Epithelial cell of esophagus (primary cell): Measurements from ENCODE around the gene CAMK2A.

Source experiments
- DNase-seq: peaks from one replicate; pipeline ENCODE4 v3.0.0; 2010; ENCODE audit warnings: low read depth
- H3K4me3 ChIP-seq: 2 replicates; pipeline ENCODE4 v1.5.1; 2011; ENCODE audit warnings: mild to moderate bottlenecking, low read length, control low read depth
- TF ChIP-seq, protein P1 (sequence below): IDR thresholded peaks from 2 replicates; pipeline ENCODE4 v1.5.1; 2011; ENCODE audit warnings: low read depth, mild to moderate bottlenecking, low read length, control low read depth, inconsistent platforms; ENCODE audit not compliant: insufficient read depth; ENCODE audit errors: missing control alignments

CAMK2A gene

DNA sequence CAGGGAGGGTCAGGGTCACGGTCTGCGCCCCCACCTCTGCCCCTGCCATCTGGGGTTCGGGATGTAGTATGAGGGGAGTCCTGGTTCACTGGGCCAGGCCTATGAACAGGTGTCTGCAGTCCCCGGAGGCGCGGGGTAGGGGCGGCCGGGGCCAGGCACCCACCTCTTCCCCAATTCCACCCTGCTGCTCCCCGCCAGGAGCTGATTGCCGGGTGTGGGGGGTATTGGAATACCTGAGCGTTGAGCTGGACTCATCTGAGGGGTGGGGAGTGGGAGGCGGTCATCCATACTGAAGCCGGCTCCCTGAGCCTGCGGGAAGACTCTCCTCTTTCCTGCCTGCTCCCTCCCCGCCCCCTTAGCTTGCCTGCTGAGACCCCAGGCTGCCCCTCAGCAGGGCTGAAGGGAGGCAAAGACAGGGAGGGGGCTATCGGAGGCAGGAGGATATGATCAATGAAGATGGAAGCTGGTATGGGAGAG is 99.0 kb downstream of the CAMK2A start:
- no peak for DNase-seq
- H3K4me3 ChIP-seq = no peak overlapping the region
- TF ChIP-seq, protein P1, sequence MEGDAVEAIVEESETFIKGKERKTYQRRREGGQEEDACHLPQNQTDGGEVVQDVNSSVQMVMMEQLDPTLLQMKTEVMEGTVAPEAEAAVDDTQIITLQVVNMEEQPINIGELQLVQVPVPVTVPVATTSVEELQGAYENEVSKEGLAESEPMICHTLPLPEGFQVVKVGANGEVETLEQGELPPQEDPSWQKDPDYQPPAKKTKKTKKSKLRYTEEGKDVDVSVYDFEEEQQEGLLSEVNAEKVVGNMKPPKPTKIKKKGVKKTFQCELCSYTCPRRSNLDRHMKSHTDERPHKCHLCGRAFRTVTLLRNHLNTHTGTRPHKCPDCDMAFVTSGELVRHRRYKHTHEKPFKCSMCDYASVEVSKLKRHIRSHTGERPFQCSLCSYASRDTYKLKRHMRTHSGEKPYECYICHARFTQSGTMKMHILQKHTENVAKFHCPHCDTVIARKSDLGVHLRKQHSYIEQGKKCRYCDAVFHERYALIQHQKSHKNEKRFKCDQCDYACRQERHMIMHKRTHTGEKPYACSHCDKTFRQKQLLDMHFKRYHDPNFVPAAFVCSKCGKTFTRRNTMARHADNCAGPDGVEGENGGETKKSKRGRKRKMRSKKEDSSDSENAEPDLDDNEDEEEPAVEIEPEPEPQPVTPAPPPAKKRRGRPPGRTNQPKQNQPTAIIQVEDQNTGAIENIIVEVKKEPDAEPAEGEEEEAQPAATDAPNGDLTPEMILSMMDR = no peak

DNA sequence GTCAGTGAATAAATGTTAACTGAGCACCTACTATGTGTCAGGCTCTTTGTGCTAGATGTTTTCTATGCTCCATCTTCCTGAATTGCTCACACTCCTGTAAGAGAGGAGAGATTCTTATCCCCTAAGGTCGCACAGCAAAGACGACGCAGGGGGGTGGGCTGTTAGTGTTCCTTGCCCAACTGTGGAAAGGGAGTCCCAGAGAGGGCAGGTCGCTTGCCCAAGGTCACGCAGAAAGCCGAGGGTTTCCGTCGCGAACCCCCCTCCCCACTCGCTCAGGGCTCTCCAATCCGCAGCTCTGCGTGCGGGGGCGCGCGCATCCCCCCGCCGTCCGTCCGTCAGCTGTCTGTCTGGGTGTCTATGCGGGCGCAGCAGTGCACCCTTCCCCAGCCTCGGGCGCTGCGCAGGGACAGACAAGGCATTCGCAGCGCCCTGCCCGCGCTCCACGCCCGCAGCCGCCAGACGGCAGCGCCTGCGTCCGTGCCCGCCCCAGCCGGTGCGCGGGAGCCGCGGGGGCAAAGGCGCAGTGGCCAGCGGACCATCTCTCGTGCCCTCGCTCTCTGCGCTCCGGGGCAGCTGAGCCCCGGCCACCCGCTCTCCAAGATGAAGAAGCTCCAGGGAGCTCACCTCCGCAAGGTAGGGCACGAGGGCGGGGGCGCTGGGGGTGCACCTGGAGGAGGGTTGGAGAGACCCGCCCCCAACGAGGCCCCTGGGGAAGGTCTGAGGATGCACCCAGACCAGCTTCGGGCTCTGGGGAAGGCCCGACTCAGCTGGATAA is 99.7 kb downstream of the CAMK2A start, which contains the start of gene SLC6A7:
TSS of gene SLC6A7 (plus strand) at position 335 of the 775 bp plus-strand sequence. CDS start at position 601, 266 bp downstream.
- no peak within 1 kb of the TSS for H3K4me3 ChIP-seq
- no peak for DNase-seq
- TF ChIP-seq, protein P1 = no peak

DNA sequence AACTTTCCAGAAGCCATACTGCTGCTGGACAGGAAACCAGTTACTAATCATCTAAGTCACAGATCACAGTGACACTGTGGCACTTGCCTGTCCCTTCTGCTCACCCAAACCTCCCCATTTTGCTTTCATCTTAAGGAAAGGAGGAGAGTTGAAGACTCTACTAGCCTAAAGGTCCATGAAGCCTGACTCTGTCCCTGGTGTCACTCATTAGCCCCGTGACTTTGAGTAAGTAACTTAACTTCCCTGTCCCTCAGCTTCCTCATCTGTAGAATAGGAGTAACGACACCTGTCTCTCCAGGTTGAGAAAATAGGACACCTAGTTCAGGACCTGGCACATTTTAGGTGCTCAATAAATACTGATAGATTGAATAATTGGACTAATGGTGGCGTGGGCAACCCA is 100.2 kb downstream of the CAMK2A start:
- TF ChIP-seq, protein P1 = no peak
- no peak for DNase-seq

DNA sequence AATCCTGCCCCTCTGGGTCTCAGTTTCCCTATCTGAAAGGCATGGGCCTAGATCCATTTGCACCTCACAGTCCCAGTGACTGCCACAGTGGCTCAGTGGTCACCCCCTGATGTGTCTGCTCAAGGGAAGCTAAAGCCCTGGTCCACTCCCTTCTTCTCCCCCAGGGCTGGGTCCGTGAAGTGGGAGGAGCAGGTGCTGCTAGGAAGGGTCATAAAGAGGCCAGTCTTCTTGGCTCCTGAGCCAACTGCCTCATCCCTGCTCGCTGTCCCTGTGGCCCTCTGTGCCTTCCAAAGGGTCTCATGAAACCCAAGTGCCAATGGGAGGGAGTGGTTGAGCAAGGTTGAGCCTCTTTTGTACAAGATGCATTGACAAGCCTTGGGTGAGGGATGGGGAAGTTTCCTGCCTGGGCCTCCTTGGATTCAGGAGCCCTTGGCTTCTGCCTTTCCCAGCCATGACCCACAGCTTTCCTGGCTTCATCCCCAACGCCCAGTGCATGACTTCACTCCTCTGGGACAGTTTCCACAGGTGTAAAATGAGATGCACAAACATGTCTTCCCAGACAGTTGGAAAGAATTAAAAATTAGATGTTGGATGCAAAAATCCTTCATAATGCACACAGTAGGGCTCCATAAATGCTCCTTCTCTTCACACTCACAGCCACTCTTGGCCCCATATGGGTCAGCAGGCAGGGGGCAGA is 101.3 kb downstream of the CAMK2A start:
- DNase-seq = no peak
- no peak overlapping the region for H3K4me3 ChIP-seq
- TF ChIP-seq, protein P1 = no peak

More for the DNA sequence above, 100.2 kb downstream of the CAMK2A start:
- H3K4me3 ChIP-seq = no peak overlapping the region

DNA sequence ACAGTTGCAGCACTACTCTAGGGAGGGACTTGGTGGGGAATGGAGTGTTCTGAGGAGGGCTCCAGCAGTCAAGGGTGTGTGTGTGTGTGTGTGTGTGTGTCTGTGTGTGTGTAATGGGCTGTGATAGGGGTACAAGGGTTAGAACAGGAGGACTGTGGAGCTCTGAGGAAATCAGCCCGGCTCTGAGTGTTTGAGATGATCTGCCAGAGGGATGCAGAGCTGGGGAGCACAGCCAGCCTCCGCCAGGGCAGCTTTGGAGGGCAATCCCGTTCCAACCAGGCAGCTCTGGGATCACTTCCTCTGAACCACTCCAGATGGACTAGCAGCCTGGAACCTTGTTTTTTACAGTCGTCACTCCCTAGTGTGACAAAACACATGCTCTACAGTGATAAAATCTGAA is 102.7 kb downstream of the CAMK2A start:
- no peak overlapping the region for H3K4me3 ChIP-seq
- TF ChIP-seq, protein P1 = no peak
- DNase-seq = no peak

DNA sequence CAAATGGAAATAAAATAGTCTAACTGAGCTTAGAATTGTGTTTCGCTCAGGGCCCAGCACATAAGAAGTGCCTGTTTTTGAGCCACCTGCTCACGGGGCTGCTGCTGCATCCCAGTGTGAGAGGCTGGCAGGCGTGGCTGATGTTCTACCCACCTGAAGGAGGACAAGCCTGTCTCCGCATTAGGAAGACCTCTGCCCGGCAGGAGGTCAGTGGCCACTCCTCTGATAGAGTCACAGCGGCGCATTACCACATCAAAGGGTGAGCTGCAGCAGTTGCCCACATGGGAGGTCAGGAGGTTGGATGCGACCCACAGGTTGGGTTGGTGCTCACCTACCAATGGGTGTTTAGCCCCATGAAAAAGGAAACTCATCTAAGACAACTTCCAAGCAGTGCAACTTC is 103.4 kb downstream of the CAMK2A start:
- TF ChIP-seq, protein P1 = no peak
- H3K4me3 ChIP-seq = no peak overlapping the region
- no peak for DNase-seq
